ENCODE measurements around the gene WWOX.

DNA sequence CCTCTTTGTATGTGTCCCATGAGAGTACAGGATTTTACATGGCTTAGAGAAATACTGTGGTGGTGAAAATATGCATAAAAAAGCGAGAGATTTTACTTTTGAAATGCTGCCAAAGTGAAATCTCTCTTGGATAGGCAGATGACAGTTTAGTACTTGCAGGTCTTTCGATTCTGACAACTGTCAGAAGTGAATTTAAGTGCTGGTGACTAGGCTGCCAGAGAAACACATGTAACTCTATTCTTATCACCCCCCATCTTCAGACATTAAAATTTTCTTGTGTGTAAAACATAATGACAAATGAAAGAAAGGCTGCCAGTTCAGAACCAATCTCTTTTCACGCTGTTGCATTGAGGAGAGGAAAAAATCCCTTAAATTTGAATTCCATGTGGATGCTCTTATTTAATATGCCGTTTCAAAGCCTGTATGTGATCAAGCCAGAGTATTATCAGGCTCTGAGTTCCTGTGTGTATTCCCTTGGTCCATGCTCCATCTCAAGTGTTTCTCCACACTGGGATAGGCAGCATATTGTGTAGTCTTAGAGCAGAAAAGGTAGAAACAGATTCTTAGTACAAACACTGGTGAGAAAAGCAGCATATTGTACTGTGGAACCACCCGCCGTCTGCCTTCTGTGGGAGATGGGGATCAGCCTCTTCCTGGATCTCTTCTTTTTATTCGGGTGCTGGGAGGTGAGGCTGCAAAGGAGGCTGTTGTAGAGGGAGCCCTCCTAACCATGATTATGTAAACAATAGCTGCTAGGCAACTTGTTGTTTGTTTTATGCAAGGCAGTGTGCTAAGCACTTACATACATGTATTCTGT is 291.3 kb downstream of the WWOX start:
- TF ChIP-seq, protein P1, sequence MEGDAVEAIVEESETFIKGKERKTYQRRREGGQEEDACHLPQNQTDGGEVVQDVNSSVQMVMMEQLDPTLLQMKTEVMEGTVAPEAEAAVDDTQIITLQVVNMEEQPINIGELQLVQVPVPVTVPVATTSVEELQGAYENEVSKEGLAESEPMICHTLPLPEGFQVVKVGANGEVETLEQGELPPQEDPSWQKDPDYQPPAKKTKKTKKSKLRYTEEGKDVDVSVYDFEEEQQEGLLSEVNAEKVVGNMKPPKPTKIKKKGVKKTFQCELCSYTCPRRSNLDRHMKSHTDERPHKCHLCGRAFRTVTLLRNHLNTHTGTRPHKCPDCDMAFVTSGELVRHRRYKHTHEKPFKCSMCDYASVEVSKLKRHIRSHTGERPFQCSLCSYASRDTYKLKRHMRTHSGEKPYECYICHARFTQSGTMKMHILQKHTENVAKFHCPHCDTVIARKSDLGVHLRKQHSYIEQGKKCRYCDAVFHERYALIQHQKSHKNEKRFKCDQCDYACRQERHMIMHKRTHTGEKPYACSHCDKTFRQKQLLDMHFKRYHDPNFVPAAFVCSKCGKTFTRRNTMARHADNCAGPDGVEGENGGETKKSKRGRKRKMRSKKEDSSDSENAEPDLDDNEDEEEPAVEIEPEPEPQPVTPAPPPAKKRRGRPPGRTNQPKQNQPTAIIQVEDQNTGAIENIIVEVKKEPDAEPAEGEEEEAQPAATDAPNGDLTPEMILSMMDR (IDR thresholded peaks at IDR 0.05) = no peak
- TF ChIP-seq POLR2A (IDR thresholded peaks at IDR 0.05) = no peak
- TF ChIP-seq POLR2AphosphoS5 (IDR thresholded peaks at IDR 0.05) = no peak
- no peak for TF ChIP-seq EP300 (IDR thresholded peaks at IDR 0.05)
